HepG2 (cell line): Measurements from ENCODE around the gene KRT27. TPM values are rescaled to one million over a fixed set of nuclear protein-coding genes. Genes with fewer than 3 reads are reported as not detected.

ENCODE experiments used
- ATAC-seq: fragments of 200-7000 bp; cut with Tn5 transposase; 3 replicates; pipeline ENCODE4 v1.9.1; 2020; ENCODE audit warnings: mild to moderate bottlenecking, moderate library complexity
- BruUV-seq: library from RNA; stranded (reverse); fragments of 400-500 nt; replicated peaks from 2 replicates; lab custom pipeline; 2021; lab: Mats Ljungman, UMichigan
- CTCF ChIA-PET: fragments of 300-600 bp; formaldehyde crosslinking; extraction: SDS; loops from one replicate; lab custom pipeline; 2021; ENCODE audit warnings: low total read pairs, inconsistent platforms, low intra/inter-chr PET ratio; lab: Yijun Ruan, JAX
- POLR2A ChIA-PET: fragments of 350-600 bp; sonication (Branson Sonifier 250); formaldehyde crosslinking; loops from one replicate; lab custom pipeline; 2020; ENCODE audit warnings: antibody characterized with exemption, inconsistent platforms; lab: Yijun Ruan, JAX
- DNase-seq: peaks from one replicate; pipeline ENCODE4 v3.0.0-alpha.2; 2015; ENCODE audit warnings: low spot score
- FAIRE-seq: peaks from 3 replicates; lab custom pipeline; 2011; peaks lifted over from hg19 to GRCh38; lab: Jason Lieb, UNC
- H2AFZ ChIP-seq: one replicate; pipeline ENCODE4 v1.6.1; 2011; ENCODE audit warnings: low read length, inconsistent platforms
- H3K27ac ChIP-seq: fragments of 300-600 bp; 3 replicates; pipeline ENCODE4 v1.8.0; 2011; ENCODE audit warnings: mixed run types, mild to moderate bottlenecking, mixed read lengths, low read length, inconsistent platforms; ENCODE audit not compliant: insufficient read depth; ENCODE audit errors: extremely low read length
- H3K27me3 ChIP-seq, 2 experiments: fragments of 200-600 bp in 1 of 2; 2 replicates in 1 of 2; 3 replicates in 1 of 2; pipeline versions ENCODE4 v1.6.0 to v1.8.0; 2011; ENCODE audit warnings: low read length in 2 of 2, mild to moderate bottlenecking in 2 of 2, moderate library complexity in 2 of 2, inconsistent platforms in 1 of 2; ENCODE audit not compliant: insufficient read depth in 2 of 2, control insufficient read depth in 1 of 2
- H3K36me3 ChIP-seq, 2 experiments: fragments of 200-600 bp in 1 of 2; replicated peaks in 1 of 2; 2 replicates in 1 of 2; 3 replicates in 1 of 2; pipeline versions ENCODE4 v1.5.1 to v1.8.0; 2011; ENCODE audit warnings: low read length in 2 of 2, inconsistent platforms in 1 of 2; ENCODE audit not compliant: insufficient read depth in 2 of 2, control insufficient read depth in 1 of 2
- H3K4me1 ChIP-seq: 2 replicates; pipeline ENCODE4 v1.5.1; 2012; ENCODE audit warnings: low read length, inconsistent platforms; ENCODE audit not compliant: insufficient read depth
- H3K4me2 ChIP-seq: 2 replicates; pipeline ENCODE4 v1.6.0; 2011; ENCODE audit warnings: low read depth, low read length, inconsistent platforms
- H3K4me3 ChIP-seq, 3 experiments: fragments of 200-600 bp in 1 of 3; sonication (generic), shearing (Covaris generic) in 1 of 3; replicated peaks in 1 of 3; 2 replicates each; pipeline ENCODE4 v1.5.1; 2011 to 2016; ENCODE audit warnings: low read length in 3 of 3, inconsistent platforms in 2 of 3, low read depth in 2 of 3, mild to moderate bottlenecking in 2 of 3, control low read depth in 1 of 3, mixed read lengths in 1 of 3; ENCODE audit not compliant: insufficient read depth in 1 of 3
- H3K79me2 ChIP-seq: one replicate; pipeline ENCODE4 v1.6.1; 2011; ENCODE audit warnings: low read length, inconsistent platforms; ENCODE audit not compliant: insufficient read depth
- H3K9ac ChIP-seq: 2 replicates; pipeline ENCODE4 v1.6.0; 2011; ENCODE audit warnings: mild to moderate bottlenecking, low read depth, low read length, inconsistent platforms; ENCODE audit not compliant: insufficient read depth
- H3K9me3 ChIP-seq: 2 replicates; pipeline ENCODE4 v1.5.1; 2012; ENCODE audit warnings: mild to moderate bottlenecking, low read length
- H4K20me1 ChIP-seq: 2 replicates; pipeline ENCODE4 v1.6.0; 2011; ENCODE audit warnings: inconsistent platforms, mild to moderate bottlenecking, low read length, moderate library complexity; ENCODE audit not compliant: insufficient read depth
- MED8 ChIP-seq: sonication (generic); formaldehyde crosslinking; IDR thresholded peaks from 2 replicates; pipeline ENCODE4 v1.8.1; 2023; ENCODE audit warnings: mild to moderate bottlenecking, missing genetic modification reagents; ENCODE audit not compliant: insufficient replicate concordance
- STAG1 ChIP-seq: sonication (generic); formaldehyde crosslinking; IDR thresholded peaks from 2 replicates; pipeline ENCODE4 v1.4.0; 2020; ENCODE audit warnings: missing genetic modification reagents
- TAF1 ChIP-seq: sonication (generic); formaldehyde crosslinking; IDR thresholded peaks from 2 replicates; pipeline ENCODE4 v1.4.0; 2020; ENCODE audit warnings: missing genetic modification reagents
- WGBS: methylation state at CpG from one replicate; pipeline ENCODE4 v1.1.6; 2017; ENCODE audit warnings: low lambda C conversion rate; 5-methylcytosine and 5-hydroxymethylcytosine counted together
- in situ Hi-C: cut with HindIII; loops from 2 replicates; pipeline ENCODE4 v1.10.0; 2017; ENCODE audit warnings: low pct_unique_long_range_greater_than_20kb; ENCODE audit not compliant: extremely low pct_ligation_motif_present
- intact Hi-C: fragments of 100-400 bp; cut with micrococcal nuclease; formaldehyde crosslinking; loops from one replicate; pipeline ENCODE4 v1.10.0; 2022; ENCODE audit not compliant: unreplicated experiment
- polyA plus RNA-seq, 8 experiments: library from polyadenylated mRNA; depleted of rRNA in 3 of 8; stranded (reverse) in 7 of 8; unstranded in 1 of 8; fragments of >200 nt; fragmentation: Illumina TruSeq in 4 of 8; extraction: Trizol in 4 of 8; gene quantifications; 2 replicates each; pipeline versions ENCODE4 v1.2.1 to v1.2.3, GENCODE V29; 2011 to 2016; ENCODE audit warnings: low read depth in 4 of 8, missing spikeins in 1 of 8, mixed read lengths in 1 of 8; ENCODE audit not compliant: insufficient read depth in 1 of 8
- total RNA-seq, 5 experiments: library from RNA; depleted of rRNA; stranded (reverse); fragments of >200 nt; fragmentation: Illumina TruSeq; extraction: Trizol; gene quantifications; 2 replicates each; pipeline ENCODE4 v1.2.3, GENCODE V29; 2016; ENCODE audit warnings: low read depth in 1 of 5
- TF ChIP-seq, protein P1 (sequence below): sonication (generic); formaldehyde crosslinking; IDR thresholded peaks from 2 replicates; pipeline ENCODE4 v1.5.0; 2020; ENCODE audit warnings: mild to moderate bottlenecking, missing genetic modification reagents, moderate library complexity

The KRT27 gene
- total and polyA plus RNA-seq, 2 of the 13 experiments (the other 11 are each of a cell fraction or from before 2014, with no cell fraction given) = not detected

DNA sequence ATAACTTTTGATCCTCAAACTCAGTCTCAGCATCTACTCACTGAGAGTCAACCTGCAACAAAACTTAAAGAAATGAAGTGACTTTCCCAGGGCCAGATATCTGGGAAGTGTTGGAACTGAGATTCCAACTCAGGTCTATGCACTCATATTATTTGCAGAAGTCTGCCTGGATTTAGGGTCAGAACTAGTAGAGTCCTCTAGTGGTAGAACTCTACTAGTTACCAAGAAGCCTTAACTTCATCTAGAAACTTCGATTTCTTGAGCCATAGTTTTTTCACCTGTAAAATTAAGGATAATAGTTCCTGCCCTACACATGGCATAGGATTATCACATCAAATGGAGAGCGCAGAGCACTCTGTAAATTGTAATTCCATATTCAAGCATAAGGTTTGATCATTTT, 55.4 kb downstream of the KRT27 start:
- Histone ChIP-seq H3K4me1 (no peaks in the 10 kb centered on the region), H3K27ac (no peak overlapping the region), H4K20me1 (no peaks in the 10 kb centered on the region), H3K79me2 (no peaks in the 10 kb centered on the region), H2AFZ (no peak overlapping the region), H3K4me2 (no peak overlapping the region), H3K9me3 (no peaks in the 10 kb centered on the region), H3K36me3 (no peaks in the 10 kb centered on the region), H3K27me3 (no peaks in the 10 kb centered on the region), H3K9ac (no peak overlapping the region), H3K4me3 (no peak overlapping the region)
- CTCF ChIA-PET = interaction anchor here (1.0 kb wide), 1 partner anchor 112 kb away, joined by 3 read pairs; no protein-coding TSS in a partner anchor
- intact Hi-C loops (loop anchor here (2.0 kb wide), 1 partner anchor 112 kb away; no protein-coding TSS in a partner anchor), in situ Hi-C loops (no loop called here)
- DNase-seq (peak; percentile 35), ATAC-seq (no peak), FAIRE-seq (peak; percentile 18)
- TF ChIP-seq TAF1 (CRISPR knock-in tag) (no peak), STAG1 (CRISPR knock-in tag) (peak; percentile 36), MED8 (CRISPR knock-in tag) (no peak)
- TF ChIP-seq, protein P1, sequence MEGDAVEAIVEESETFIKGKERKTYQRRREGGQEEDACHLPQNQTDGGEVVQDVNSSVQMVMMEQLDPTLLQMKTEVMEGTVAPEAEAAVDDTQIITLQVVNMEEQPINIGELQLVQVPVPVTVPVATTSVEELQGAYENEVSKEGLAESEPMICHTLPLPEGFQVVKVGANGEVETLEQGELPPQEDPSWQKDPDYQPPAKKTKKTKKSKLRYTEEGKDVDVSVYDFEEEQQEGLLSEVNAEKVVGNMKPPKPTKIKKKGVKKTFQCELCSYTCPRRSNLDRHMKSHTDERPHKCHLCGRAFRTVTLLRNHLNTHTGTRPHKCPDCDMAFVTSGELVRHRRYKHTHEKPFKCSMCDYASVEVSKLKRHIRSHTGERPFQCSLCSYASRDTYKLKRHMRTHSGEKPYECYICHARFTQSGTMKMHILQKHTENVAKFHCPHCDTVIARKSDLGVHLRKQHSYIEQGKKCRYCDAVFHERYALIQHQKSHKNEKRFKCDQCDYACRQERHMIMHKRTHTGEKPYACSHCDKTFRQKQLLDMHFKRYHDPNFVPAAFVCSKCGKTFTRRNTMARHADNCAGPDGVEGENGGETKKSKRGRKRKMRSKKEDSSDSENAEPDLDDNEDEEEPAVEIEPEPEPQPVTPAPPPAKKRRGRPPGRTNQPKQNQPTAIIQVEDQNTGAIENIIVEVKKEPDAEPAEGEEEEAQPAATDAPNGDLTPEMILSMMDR (CRISPR knock-in tag) = peak; percentile 44
- POLR2A ChIA-PET = no interaction called here
- no TSS peak for BruUV-seq
- WGBS = 2% methylated on average over 2 of the region's 2 CpGs

Other genes starting within 250 kb of the KRT27 start
- 0.04 TPM in 1 of 2 replicates, not detected in the other for gene CCR7, start 217.1 kb downstream of the KRT27 start, total RNA-seq (2016; rRNA removed; fragmentation: Illumina TruSeq; extraction: Trizol)
- gene CCR7, start 217.1 kb downstream of the KRT27 start, polyA plus RNA-seq (2011; rRNA removed) = 0.53 and 0.55 TPM in 2 replicates
- 127 and 168 TPM in 2 replicates for gene SMARCE1, start 134.7 kb downstream of the KRT27 start, total RNA-seq (2016; rRNA removed; fragmentation: Illumina TruSeq; extraction: Trizol)
- gene SMARCE1, start 134.7 kb downstream of the KRT27 start, polyA plus RNA-seq (2011; rRNA removed) = 34.6 and 43.5 TPM in 2 replicates
- gene KRT222, start 117.4 kb downstream of the KRT27 start, total RNA-seq (2016; rRNA removed; fragmentation: Illumina TruSeq; extraction: Trizol) = not detected in 2 replicates
- gene KRT222, start 117.4 kb downstream of the KRT27 start, polyA plus RNA-seq (2011; rRNA removed) = not detected in 2 replicates
- not detected in 2 replicates for gene KRT24, start 78.8 kb downstream of the KRT27 start, total RNA-seq (2016; rRNA removed; fragmentation: Illumina TruSeq; extraction: Trizol)
- gene KRT24, start 78.8 kb downstream of the KRT27 start, polyA plus RNA-seq (2011; rRNA removed) = not detected in 2 replicates
- not detected in 2 replicates for gene KRT25, start 27.2 kb downstream of the KRT27 start, total RNA-seq (2016; rRNA removed; fragmentation: Illumina TruSeq; extraction: Trizol)
- gene KRT25, start 27.2 kb downstream of the KRT27 start, polyA plus RNA-seq (2011; rRNA removed) = not detected in 2 replicates
- not detected in 2 replicates for gene KRT26, start 10.3 kb downstream of the KRT27 start, total RNA-seq (2016; rRNA removed; fragmentation: Illumina TruSeq; extraction: Trizol)
- not detected in 2 replicates for gene KRT26, start 10.3 kb downstream of the KRT27 start, polyA plus RNA-seq (2011; rRNA removed)
- not detected in 2 replicates for gene KRT28, start 17.4 kb upstream of the KRT27 start, total RNA-seq (2016; rRNA removed; fragmentation: Illumina TruSeq; extraction: Trizol)
- gene KRT28, start 17.4 kb upstream of the KRT27 start, polyA plus RNA-seq (2011; rRNA removed) = not detected in 2 replicates
- gene KRT10, start 40.1 kb upstream of the KRT27 start, total RNA-seq (2016; rRNA removed; fragmentation: Illumina TruSeq; extraction: Trizol) = 25.1 and 25.7 TPM in 2 replicates
- gene KRT10, start 40.1 kb upstream of the KRT27 start, polyA plus RNA-seq (2011; rRNA removed) = 23.0 and 27.5 TPM in 2 replicates
- gene KRT12, start 84.7 kb upstream of the KRT27 start, total RNA-seq (2016; rRNA removed; fragmentation: Illumina TruSeq; extraction: Trizol) = 0.07 TPM in 1 of 2 replicates, not detected in the other
- 0.09 and 0.31 TPM in 2 replicates for gene KRT12, start 84.7 kb upstream of the KRT27 start, polyA plus RNA-seq (2011; rRNA removed)
- gene KRT20, start 102.7 kb upstream of the KRT27 start, total RNA-seq (2016; rRNA removed; fragmentation: Illumina TruSeq; extraction: Trizol) = 0.13 and 0.14 TPM in 2 replicates
- 0.20 and 1.0 TPM in 2 replicates for gene KRT20, start 102.7 kb upstream of the KRT27 start, polyA plus RNA-seq (2011; rRNA removed)
- gene KRT23, start 155.1 kb upstream of the KRT27 start, total RNA-seq (2016; rRNA removed; fragmentation: Illumina TruSeq; extraction: Trizol) = 24.7 and 32.9 TPM in 2 replicates
- 48.4 and 51.1 TPM in 2 replicates for gene KRT23, start 155.1 kb upstream of the KRT27 start, polyA plus RNA-seq (2011; rRNA removed)
- gene KRT39, start 184.4 kb upstream of the KRT27 start, total RNA-seq (2016; rRNA removed; fragmentation: Illumina TruSeq; extraction: Trizol) = 0.07 TPM in 1 of 2 replicates, not detected in the other
- 1.2 and 1.6 TPM in 2 replicates for gene KRT39, start 184.4 kb upstream of the KRT27 start, polyA plus RNA-seq (2011; rRNA removed)
- gene KRT40, start 201.8 kb upstream of the KRT27 start, total RNA-seq (2016; rRNA removed; fragmentation: Illumina TruSeq; extraction: Trizol) = not detected in 2 replicates
- gene KRT40, start 201.8 kb upstream of the KRT27 start, polyA plus RNA-seq (2011; rRNA removed) = not detected in 2 replicates
- not detected in 2 replicates for gene KRTAP3-3, start 211.6 kb upstream of the KRT27 start, total RNA-seq (2016; rRNA removed; fragmentation: Illumina TruSeq; extraction: Trizol)
- not detected in 2 replicates for gene KRTAP3-3, start 211.6 kb upstream of the KRT27 start, polyA plus RNA-seq (2011; rRNA removed)
- gene KRTAP3-2, start 217.4 kb upstream of the KRT27 start, total RNA-seq (2016; rRNA removed; fragmentation: Illumina TruSeq; extraction: Trizol) = not detected in 2 replicates
- not detected in 2 replicates for gene KRTAP3-2, start 217.4 kb upstream of the KRT27 start, polyA plus RNA-seq (2011; rRNA removed)
- gene KRTAP3-1, start 226.6 kb upstream of the KRT27 start, total RNA-seq (2016; rRNA removed; fragmentation: Illumina TruSeq; extraction: Trizol) = 0.29 and 0.81 TPM in 2 replicates
- gene KRTAP3-1, start 226.6 kb upstream of the KRT27 start, polyA plus RNA-seq (2011; rRNA removed) = 3.7 and 3.8 TPM in 2 replicates
- gene KRTAP1-5, start 244.7 kb upstream of the KRT27 start, total RNA-seq (2016; rRNA removed; fragmentation: Illumina TruSeq; extraction: Trizol) = not detected in 2 replicates
- 0.07 and 0.09 TPM in 2 replicates for gene KRTAP1-5, start 244.7 kb upstream of the KRT27 start, polyA plus RNA-seq (2011; rRNA removed)
- gene KRTAP1-4, start 247.6 kb upstream of the KRT27 start, total RNA-seq (2016; rRNA removed; fragmentation: Illumina TruSeq; extraction: Trizol) = not detected in 2 replicates
- not detected in 2 replicates for gene KRTAP1-4, start 247.6 kb upstream of the KRT27 start, polyA plus RNA-seq (2011; rRNA removed)